K562 (cell line): ENCODE results near the gene SMIM29. TPM values are rescaled to one million over a fixed set of nuclear protein-coding genes. Genes with fewer than 3 reads are reported as not detected.

Experiments used
- ATAC-seq: fragments of 200-7000 bp; cut with Tn5 transposase; 3 replicates; pipeline ENCODE4 v1.9.1; 2020; ENCODE audit warnings: moderate library complexity
- BruUV-seq: library from RNA; stranded (reverse); fragments of 400-500 nt; replicated peaks from 2 replicates; lab custom pipeline; 2021; lab: Mats Ljungman, UMichigan
- CTCF ChIA-PET: fragments of 300-600 bp; formaldehyde crosslinking; extraction: SDS; loops from one replicate; lab custom pipeline; 2021; ENCODE audit warnings: low intra/inter-chr PET ratio; lab: Yijun Ruan, JAX
- POLR2A ChIA-PET: fragments of 300-600, 350-650 bp; sonication (Branson Sonifier 250); formaldehyde crosslinking; extraction: SDS; loops from one replicate; lab custom pipeline; 2021; ENCODE audit warnings: antibody characterized with exemption, inconsistent platforms; lab: Yijun Ruan, JAX
- DNase-seq, 4 experiments: peaks; one replicate each; pipeline versions ENCODE4 v3.0.0 to v3.0.0-alpha.2; 2011 to 2018; ENCODE audit warnings: low spot score in 3 of 4, mixed read lengths in 3 of 4; ENCODE audit errors: extremely low read depth in 1 of 4
- FAIRE-seq: peaks from 2 replicates; lab custom pipeline; 2011; peaks lifted over from hg19 to GRCh38; lab: Jason Lieb, UNC
- H2AFZ ChIP-seq: 2 replicates; pipeline ENCODE4 v1.6.0; 2011; ENCODE audit warnings: low read depth, low read length, control low read depth, inconsistent platforms
- H3K27ac ChIP-seq: fragments of 200-600 bp; 3 replicates; pipeline ENCODE4 v1.8.0; 2011; ENCODE audit warnings: low read depth, mild to moderate bottlenecking, control low read depth, inconsistent platforms, low read length, moderate library complexity, mixed read lengths; ENCODE audit errors: extremely low read depth
- H3K27me3 ChIP-seq, 2 experiments: fragments of 300-600 bp in 1 of 2; 2 replicates in 1 of 2; 3 replicates in 1 of 2; pipeline versions ENCODE4 v1.6.0 to v1.8.0; 2011; ENCODE audit warnings: inconsistent platforms in 2 of 2, low read length in 2 of 2, mild to moderate bottlenecking in 1 of 2, mixed read lengths in 1 of 2, moderate library complexity in 1 of 2; ENCODE audit not compliant: control insufficient read depth in 2 of 2, insufficient read depth in 2 of 2
- H3K36me3 ChIP-seq: fragments of 300-600 bp; 3 replicates; pipeline ENCODE4 v1.8.0; 2011; ENCODE audit warnings: mild to moderate bottlenecking, low read length, inconsistent platforms; ENCODE audit not compliant: control insufficient read depth, insufficient read depth
- H3K4me1 ChIP-seq, 2 experiments: fragments of 200-600 bp in 1 of 2; replicated peaks in 1 of 2; 2 replicates in 1 of 2; 3 replicates in 1 of 2; pipeline versions ENCODE4 v1.5.1 to v1.8.0; 2011; ENCODE audit warnings: inconsistent platforms in 2 of 2, low read length in 2 of 2, mild to moderate bottlenecking in 1 of 2, mixed read lengths in 1 of 2, moderate library complexity in 1 of 2; ENCODE audit not compliant: control insufficient read depth in 2 of 2, insufficient read depth in 2 of 2
- H3K4me2 ChIP-seq: 2 replicates; pipeline ENCODE4 v1.6.1; 2011; ENCODE audit warnings: low read length, control low read depth, inconsistent platforms, mixed read lengths; ENCODE audit not compliant: insufficient read depth
- H3K4me3 ChIP-seq: fragments of 200-600 bp; sonication (generic), shearing (Covaris generic); 2 replicates; pipeline ENCODE4 v1.5.1; 2016; ENCODE audit warnings: control low read depth, inconsistent platforms
- H3K79me2 ChIP-seq: fragments of 200-600 bp; 3 replicates; pipeline ENCODE4 v1.8.0; 2011; ENCODE audit warnings: low read length, inconsistent platforms; ENCODE audit not compliant: control insufficient read depth, insufficient read depth
- H3K9ac ChIP-seq, 2 experiments: 2 replicates each; pipeline versions ENCODE4 v1.6.0 to v1.6.1; 2011; ENCODE audit warnings: low read depth in 2 of 2, low read length in 2 of 2, control low read depth in 1 of 2, inconsistent platforms in 1 of 2, mild to moderate bottlenecking in 1 of 2, mixed read lengths in 1 of 2; ENCODE audit not compliant: insufficient read depth in 1 of 2
- H3K9me1 ChIP-seq: one replicate; pipeline ENCODE4 v1.6.0; 2011; ENCODE audit warnings: inconsistent platforms, mild to moderate bottlenecking, low read length, moderate library complexity; ENCODE audit not compliant: control insufficient read depth, insufficient read depth
- H3K9me3 ChIP-seq: replicated peaks from 2 replicates; pipeline ENCODE4 v1.5.1; 2011; ENCODE audit warnings: low read depth, low read length, inconsistent platforms; ENCODE audit not compliant: control insufficient read depth, insufficient read depth
- H4K20me1 ChIP-seq: replicated peaks from 2 replicates; pipeline ENCODE4 v1.6.1; 2011; ENCODE audit warnings: low read length, inconsistent platforms, mixed read lengths; ENCODE audit not compliant: control insufficient read depth, insufficient read depth
- BRCA1 ChIP-seq, 2 experiments: fragments of 450-650 bp in 1 of 2; sonication (generic) in 1 of 2; formaldehyde crosslinking in 1 of 2; IDR thresholded peaks; 2 replicates each; pipeline versions ENCODE4 v1.5.0 to v1.6.1; 2017 to 2020; ENCODE audit warnings: mild to moderate bottlenecking in 1 of 2, missing genetic modification reagents in 1 of 2
- CGGBP1 ChIP-seq: fragments of 250-450 bp; sonication (Bioruptor Pico); IDR thresholded peaks from 2 replicates; pipeline ENCODE4 v1.9.0; 2021; ENCODE audit warnings: mild to moderate bottlenecking
- EGR1 ChIP-seq: fragments of 450-650 bp; conservative IDR thresholded peaks from 2 replicates; pipeline ENCODE4 v1.6.1; 2017; ENCODE audit warnings: mild to moderate bottlenecking
- ETV6 ChIP-seq, 3 experiments: fragments of 150-350 bp in 1 of 3; sonication (generic) in 1 of 3; formaldehyde crosslinking in 1 of 3; IDR thresholded peaks; 2 replicates each; pipeline versions ENCODE4 v1.6.1 to v1.8.0; 2014 to 2022; ENCODE audit warnings: borderline replicate concordance in 2 of 3, low read depth in 2 of 3, antibody characterized with exemption in 1 of 3, low read length in 1 of 3, mild to moderate bottlenecking in 1 of 3, missing genetic modification reagents in 1 of 3
- MAX ChIP-seq: sonication (generic); formaldehyde crosslinking; IDR thresholded peaks from 2 replicates; pipeline ENCODE4 v1.9.0; 2022; ENCODE audit warnings: mild to moderate bottlenecking, missing genetic modification reagents
- MAZ ChIP-seq, 2 experiments: fragments of 450-650 bp in 1 of 2; sonication (generic) in 1 of 2; formaldehyde crosslinking; IDR thresholded peaks in 1 of 2; conservative IDR thresholded peaks in 1 of 2; 2 replicates each; pipeline versions ENCODE4 v1.4.0 to v1.5.0; 2020; ENCODE audit warnings: mild to moderate bottlenecking in 1 of 2, missing genetic modification reagents in 1 of 2
- PPARD ChIP-seq: fragments of 250-450 bp; sonication (Bioruptor Pico); IDR thresholded peaks from 2 replicates; pipeline ENCODE4 v1.8.0; 2022; ENCODE audit warnings: inconsistent platforms, mild to moderate bottlenecking, moderate library complexity
- RHOXF2B ChIP-seq: fragments of 250-450 bp; sonication (Bioruptor Pico); conservative IDR thresholded peaks from 2 replicates; pipeline ENCODE4 v1.5.1; 2021
- TEAD4 ChIP-seq, 2 experiments: sonication (generic) in 1 of 2; formaldehyde crosslinking in 1 of 2; IDR thresholded peaks; 2 replicates each; pipeline versions ENCODE4 v1.6.1 to v1.8.0; 2012 to 2022; ENCODE audit warnings: borderline replicate concordance in 1 of 2, inconsistent platforms in 1 of 2, low read length in 1 of 2, mild to moderate bottlenecking in 1 of 2, missing genetic modification reagents in 1 of 2
- ZBTB7A ChIP-seq: IDR thresholded peaks from 2 replicates; pipeline ENCODE4 v1.6.1; 2011; ENCODE audit warnings: low read depth, mild to moderate bottlenecking, low read length, moderate library complexity, borderline replicate concordance; ENCODE audit not compliant: control insufficient read depth
- ZNF444 ChIP-seq: fragments of 250-450 bp; sonication (Bioruptor Pico); IDR thresholded peaks from 2 replicates; pipeline ENCODE4 v1.4.0; 2020; ENCODE audit warnings: mild to moderate bottlenecking, moderate library complexity
- ZNF512 ChIP-seq: IDR thresholded peaks from 2 replicates; pipeline ENCODE4 v1.6.1; 2016; ENCODE audit warnings: missing genetic modification characterization, missing compliant biosample characterization
- WGBS: fragments of 100-300 bp; shearing (Covaris generic); methylation state at CpG from one replicate; pipeline ENCODE4 v1.1.6; 2016; ENCODE audit warnings: low coverage, mixed read lengths; ENCODE audit not compliant: insufficient coverage; ENCODE audit errors: missing lambda C conversion rate; 5-methylcytosine and 5-hydroxymethylcytosine counted together
- in situ Hi-C: fragments of 300-500 bp; cut with MboI; formaldehyde crosslinking; loops from 4 replicates; pipeline ENCODE4 v1.15.0; 2018; ENCODE audit warnings: inconsistent platforms, mixed read lengths
- intact Hi-C: fragments of 100-400 bp; cut with micrococcal nuclease; formaldehyde crosslinking; loops from 2 replicates; pipeline ENCODE4 v1.14.2; 2022
- polyA plus RNA-seq, 8 experiments: library from polyadenylated mRNA; depleted of rRNA in 4 of 8; stranded (reverse) in 5 of 8; unstranded in 3 of 8; fragments of >200 nt; fragmentation: Nextera tagmentation in 2 of 8; fragmentation: Illumina TruSeq in 1 of 8; extraction: Ambion mirVana in 2 of 8; extraction: Trizol in 1 of 8; gene quantifications; 2 replicates each; pipeline versions ENCODE4 v1.2.1 to v1.2.3, GENCODE V29; 2011 to 2014; ENCODE audit warnings: inconsistent platforms in 1 of 8, missing spikeins in 1 of 8
- total RNA-seq, 7 experiments: library from RNA; depleted of rRNA in 6 of 7; stranded (reverse); fragments of >200 nt in 6 of 7; fragmentation: Illumina TruSeq in 2 of 7; extraction: Trizol in 2 of 7; gene quantifications; 2 replicates each; pipeline versions ENCODE4 v1.2.1 to v1.2.3, GENCODE V29; 2011 to 2021; ENCODE audit warnings: low replicate concordance in 1 of 7
- TF ChIP-seq, protein P1 (sequence below): fragments of 450-650 bp; formaldehyde crosslinking; IDR thresholded peaks from 2 replicates; pipeline ENCODE4 v1.4.0; 2022; ENCODE audit warnings: missing genetic modification characterization
- TF ChIP-seq, protein P2 (sequence below): fragments of 200-800 bp; sonication (Bioruptor generic); IDR thresholded peaks from 2 replicates; pipeline ENCODE4 v1.6.1; 2017; ENCODE audit warnings: missing genetic modification characterization, missing compliant biosample characterization

Gene SMIM29
- total and polyA plus RNA-seq, 9 of the 15 experiments (the other 6 are each of a cell fraction or from before 2014, with no cell fraction given), result 6.5 to 36.7 (median 20.9) TPM

GRCh38 chr6:34243131-34243771 lies 5.6 kb downstream of the SMIM29 start:
- Histone ChIP-seq H2AFZ (no peak overlapping the region), H3K9me1 (peaks cover 5% of the 10 kb centered on the region), H3K4me3 (no peak overlapping the region), H3K9ac (peak overlapping the region; percentile 49 to 90; a peak in 2 of 4 replicates), H3K9me3 (no peaks in the 10 kb centered on the region), H3K36me3 (peaks cover 88% of the 10 kb centered on the region), H3K27me3 (no peaks in the 10 kb centered on the region), H3K4me2 (peak overlapping the region; percentile 20), H3K79me2 (peaks cover 71% of the 10 kb centered on the region), H4K20me1 (peaks cover 62% of the 10 kb centered on the region), H3K27ac (peak overlapping the region; percentile 76), H3K4me1 (peaks cover 74 to 81% of the 10 kb centered on the region in 2 experiments)
- FAIRE-seq (no peak), DNase-seq (peak in 2 of 4 experiments; percentile 8 to 38), ATAC-seq (no peak)
- in situ Hi-C loops, result no loop called here
- intact Hi-C loops, result loop anchor here (5.0 kb wide), 1 partner anchor 186 kb away; no protein-coding TSS in a partner anchor
- BruUV-seq, result no TSS peak
- ChIA-PET CTCF (interaction anchor here (0.7 kb wide), 1 partner anchor 496 kb away, joined by 3 read pairs; no protein-coding TSS in a partner anchor), POLR2A (interaction anchor here (0.5 to 1.9 kb wide), 6 partner anchors 14 to 1360 kb away, joined by 3 to 10 read pairs (median 8); no protein-coding TSS in a partner anchor)
- 35% methylated on average over 5 of the region's 5 CpGs for WGBS
- TF ChIP-seq, protein P1, sequence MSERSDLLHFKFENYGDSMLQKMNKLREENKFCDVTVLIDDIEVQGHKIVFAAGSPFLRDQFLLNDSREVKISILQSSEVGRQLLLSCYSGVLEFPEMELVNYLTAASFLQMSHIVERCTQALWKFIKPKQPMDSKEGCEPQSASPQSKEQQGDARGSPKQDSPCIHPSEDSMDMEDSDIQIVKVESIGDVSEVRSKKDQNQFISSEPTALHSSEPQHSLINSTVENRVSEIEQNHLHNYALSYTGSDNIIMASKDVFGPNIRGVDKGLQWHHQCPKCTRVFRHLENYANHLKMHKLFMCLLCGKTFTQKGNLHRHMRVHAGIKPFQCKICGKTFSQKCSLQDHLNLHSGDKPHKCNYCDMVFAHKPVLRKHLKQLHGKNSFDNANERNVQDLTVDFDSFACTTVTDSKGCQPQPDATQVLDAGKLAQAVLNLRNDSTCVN (CRISPR knock-in tag), result 0 out of 2 replicates have a peak, but pooled peaks have one; percentile 36
- TF ChIP-seq EGR1, result peak; percentile 97
- no peak for TF ChIP-seq ETV6 (IDR thresholded peaks at IDR 0.05; ENCODE audit: borderline replicate concordance in 1 of 2, low read depth in 2 of 2, low read length in 1 of 2)
- TF ChIP-seq ETV6 (CRISPR knock-in tag; IDR thresholded peaks at IDR 0.05; ENCODE audit: borderline replicate concordance), result no peak
- TF ChIP-seq, protein P2, sequence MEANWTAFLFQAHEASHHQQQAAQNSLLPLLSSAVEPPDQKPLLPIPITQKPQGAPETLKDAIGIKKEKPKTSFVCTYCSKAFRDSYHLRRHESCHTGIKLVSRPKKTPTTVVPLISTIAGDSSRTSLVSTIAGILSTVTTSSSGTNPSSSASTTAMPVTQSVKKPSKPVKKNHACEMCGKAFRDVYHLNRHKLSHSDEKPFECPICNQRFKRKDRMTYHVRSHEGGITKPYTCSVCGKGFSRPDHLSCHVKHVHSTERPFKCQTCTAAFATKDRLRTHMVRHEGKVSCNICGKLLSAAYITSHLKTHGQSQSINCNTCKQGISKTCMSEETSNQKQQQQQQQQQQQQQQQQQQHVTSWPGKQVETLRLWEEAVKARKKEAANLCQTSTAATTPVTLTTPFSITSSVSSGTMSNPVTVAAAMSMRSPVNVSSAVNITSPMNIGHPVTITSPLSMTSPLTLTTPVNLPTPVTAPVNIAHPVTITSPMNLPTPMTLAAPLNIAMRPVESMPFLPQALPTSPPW, result no peak
- peak; percentile 7; the same call in 1 of the 2 replicates for TF ChIP-seq TEAD4 (IDR thresholded peaks at IDR 0.05; ENCODE audit: low read length)
- no peak for TF ChIP-seq TEAD4 (CRISPR knock-in tag; IDR thresholded peaks at IDR 0.05; ENCODE audit: borderline replicate concordance)
- TF ChIP-seq MAZ (CRISPR knock-in tag; conservative IDR thresholded peaks at IDR 0.05 in 1 of 2, IDR thresholded peaks at IDR 0.05 in 1 of 2), result no peak
- no peak for TF ChIP-seq CGGBP1 (CRISPR knock-in tag)
- no peak for TF ChIP-seq ZNF444 (CRISPR knock-in tag)
- TF ChIP-seq PPARD (CRISPR knock-in tag), result no peak
- TF ChIP-seq BRCA1 (IDR thresholded peaks at IDR 0.05), result no peak
- TF ChIP-seq BRCA1 (CRISPR knock-in tag; IDR thresholded peaks at IDR 0.05), result peak; percentile 43; the same call in 1 of the 2 replicates
- TF ChIP-seq RHOXF2B (CRISPR knock-in tag), result no peak
- 0 out of 2 replicates have a peak, but pooled peaks have one; percentile 21 for TF ChIP-seq MAX (CRISPR knock-in tag)
- TF ChIP-seq ZNF512 (tag), result no peak
- TF ChIP-seq ZBTB7A, result peak; percentile 75; the same call in 1 of the 2 replicates
